Measurements from ENCODE around the gene DOK7. TPM values are rescaled to one million over a fixed set of nuclear protein-coding genes. Genes with fewer than 3 reads are reported as not detected.

Gene DOK7
- total and polyA plus RNA-seq, 2 of the 4 experiments (the other 2 are of a cell fraction), result not detected

GRCh38 chr4:3516836-3517730, 54.0 kb downstream of the DOK7 start:
- Histone ChIP-seq H3K4me2 (ENCODE audit: low read depth, low read length) (no peak overlapping the region), H3K9ac (ENCODE audit: low read depth, low read length) (no peak overlapping the region), H3K23ac (ENCODE audit: low read depth, low read length) (no peak overlapping the region), H4K5ac (ENCODE audit: low read depth, low read length) (no peak overlapping the region), H2BK20ac (ENCODE audit: low read depth, low read length) (no peak overlapping the region), H3K14ac (replicated peaks; ENCODE audit: low read depth, low read length) (no peak overlapping the region), H2BK5ac (ENCODE audit: low read depth, low read length, poor library complexity, severe bottlenecking) (no peak overlapping the region), H3K9me3 (ENCODE audit: control insufficient read depth, insufficient read depth, low read length) (no peaks in the 10 kb centered on the region), H2BK15ac (ENCODE audit: low read depth, low read length) (no peak overlapping the region), H2AFZ (replicated peaks; ENCODE audit: low read length, poor library complexity) (no peak overlapping the region), H2BK120ac (ENCODE audit: low read depth, low read length) (no peak overlapping the region), H3K4ac (ENCODE audit: low read depth, low read length) (no peak overlapping the region), H2AK5ac (ENCODE audit: low read depth, low read length) (no peak overlapping the region), H2AK9ac (replicated peaks; ENCODE audit: low read depth, low read length, poor library complexity) (no peak overlapping the region), H3K27ac (ENCODE audit: insufficient read depth, low read length) (no peak overlapping the region), H3K4me3 (ENCODE audit: insufficient read depth, low read depth, low read length) (no peak overlapping the region), H3K18ac (ENCODE audit: low read depth, low read length) (no peak overlapping the region), H4K8ac (ENCODE audit: low read depth in 2 of 2, low read length in 2 of 2) (no peak overlapping the region), H3K9me1 (ENCODE audit: insufficient read depth, low read length) (no peaks in the 10 kb centered on the region), H3K56ac (ENCODE audit: extremely low read depth, insufficient read depth, low read length) (no peak overlapping the region), H4K91ac (ENCODE audit: insufficient read depth, low read depth, low read length) (no peak overlapping the region), H3K36me3 (ENCODE audit: control insufficient read depth, insufficient read depth, low read length) (peaks cover 73% of the 10 kb centered on the region), H4K20me1 (ENCODE audit: insufficient read depth, low read length) (peaks cover 8% of the 10 kb centered on the region), H3K27me3 (ENCODE audit: control insufficient read depth, insufficient read depth, low read length) (no peaks in the 10 kb centered on the region), H3K79me1 (ENCODE audit: low read depth in 1 of 2, low read length in 2 of 2) (no peaks in the 10 kb centered on the region), H3K4me1 (ENCODE audit: control insufficient read depth, insufficient read depth, low read length) (no peaks in the 10 kb centered on the region)
- 94% methylated on average over 20 of the region's 29 CpGs; no CpG with 5 or more reads in 1 of the 2 experiments for WGBS, 2 experiments (ENCODE audit: extremely low coverage in 2 of 2, insufficient read length in 1 of 2)
- dilution Hi-C loops (cut with HindIII; ENCODE audit: low sequenced_read_pairs, unreplicated experiment), result no loop called here
- DNase-seq (no peak), ATAC-seq (ENCODE audit: low read depth) (no peak; the same call in 1 of the 2 replicates)
- TF ChIP-seq MAFK (IDR thresholded peaks at IDR 0.05; ENCODE audit: low read depth, low read length) (no peak), SMC3 (IDR thresholded peaks at IDR 0.05; ENCODE audit: low read depth, low read length) (no peak), CEBPB (IDR thresholded peaks at IDR 0.05; ENCODE audit: low read depth, low read length) (no peak), USF2 (IDR thresholded peaks at IDR 0.05; ENCODE audit: low read depth, low read length) (no peak), NFE2L2 (IDR thresholded peaks at IDR 0.05; ENCODE audit: low read depth, low read length) (no peak), FOS (IDR thresholded peaks at IDR 0.05; ENCODE audit: low read depth, low read length) (no peak)
- intact Hi-C loops (cut with micrococcal nuclease), result no loop called here
- POLR2A ChIA-PET (ENCODE audit: unreplicated experiment), result no interaction called here
- in situ Hi-C loops (cut with MboI; ENCODE audit: low sequenced_read_pairs), result no loop called here
- no TSS peak for BruUV-seq (replicated peaks)
- CTCF ChIA-PET, result no interaction called here
